ENCODE measurements around the gene CCDC9. TPM values are rescaled to one million over a fixed set of nuclear protein-coding genes. Genes with fewer than 3 reads are reported as not detected.
"Not testable (repeated sequence)": the region's sequence is repeated elsewhere in the genome, so short reads cannot be mapped to it uniquely, and the experiment has no call there.

The CCDC9 gene
- total RNA-seq, 1 donor from 2014 or later: 37.5 TPM

DNA sequence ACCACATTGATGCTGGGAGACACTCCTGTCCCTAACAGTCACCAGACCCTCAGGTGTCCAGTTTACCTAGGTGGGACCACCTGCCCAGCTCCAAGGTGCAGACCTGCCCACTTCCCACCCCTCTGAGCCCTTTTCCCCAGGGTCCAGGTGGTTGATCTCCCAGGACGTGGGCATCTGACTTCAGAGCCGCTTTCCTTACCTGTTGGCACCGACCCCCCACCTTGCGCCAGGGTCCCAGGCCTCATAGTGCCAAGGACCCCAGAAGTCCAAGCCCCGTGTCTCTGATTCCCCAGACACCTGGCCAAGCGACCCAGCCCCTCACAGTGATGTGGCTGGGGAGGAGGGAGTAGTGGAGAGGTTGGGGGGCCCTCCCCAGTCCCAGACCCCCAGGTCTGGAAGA, 15.8 kb upstream of the CCDC9 start:
- intact Hi-C loops (cut with micrococcal nuclease): loop anchor here (5.0 kb wide), 2 partner anchors 143 to 203 kb away; no protein-coding TSS in a partner anchor
- DNase-seq (ENCODE audit: low spot score): no peak
- Mint-ChIP-seq H3K27me3 (ENCODE audit: low read depth) (peaks cover 6% of the 10 kb centered on the region), H3K9me3 (no peaks in the 10 kb centered on the region), H3K4me1 (ENCODE audit: low read depth) (peaks cover 15% of the 10 kb centered on the region), H3K36me3 (ENCODE audit: low read depth) (no peaks in the 10 kb centered on the region), H3K27ac (no peak overlapping the region), H3K4me3 (ENCODE audit: low read depth) (no peak overlapping the region)

DNA sequence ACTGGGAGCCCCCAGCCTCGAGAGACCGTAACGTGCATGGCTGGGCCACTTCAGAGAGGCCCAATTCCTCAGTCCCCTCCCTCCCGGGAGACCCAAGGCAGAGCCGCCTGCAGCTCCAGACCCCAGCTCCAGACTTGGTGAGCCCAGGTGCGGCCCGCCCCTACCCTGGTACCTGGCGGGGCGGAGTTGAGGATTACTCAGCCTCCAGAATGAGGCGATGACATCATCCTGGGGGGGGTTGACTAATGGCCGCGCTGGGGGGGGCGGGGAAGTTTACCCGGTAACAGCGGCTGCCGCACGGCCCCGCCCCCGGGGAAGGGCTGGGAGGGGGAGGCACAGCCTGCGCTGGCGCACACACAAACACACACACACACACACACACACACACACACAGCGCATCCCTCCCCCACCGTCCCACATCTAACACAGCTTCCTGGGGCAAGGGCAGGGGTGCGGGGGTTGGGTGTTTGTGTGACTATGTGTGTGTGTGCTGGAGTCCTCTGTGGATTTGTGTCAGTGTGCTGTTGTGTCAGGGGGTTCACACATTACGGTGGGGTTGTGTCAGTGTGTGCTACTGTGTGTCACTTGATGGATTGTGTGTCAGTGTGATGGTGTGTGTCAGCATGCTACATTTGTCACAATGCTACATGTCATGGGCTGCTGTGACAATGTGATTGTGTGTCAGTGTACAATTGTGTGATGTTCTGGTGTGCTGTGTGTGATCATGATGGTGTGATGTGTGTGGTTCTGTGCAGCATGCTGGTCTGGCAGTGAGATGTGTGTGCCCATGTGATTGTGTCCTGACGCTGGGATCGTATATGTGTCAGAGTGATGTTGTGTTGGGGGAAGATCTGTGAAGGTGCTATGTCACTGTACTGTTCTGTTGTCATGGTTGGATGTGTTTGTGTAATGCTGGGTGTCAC, 15.1 kb upstream of the CCDC9 start:
- H3K4me1 Mint-ChIP-seq (ENCODE audit: low read depth): peaks cover 15% of the 10 kb centered on the region
- intact Hi-C loops (cut with micrococcal nuclease): loop anchor here (1.0 to 5.0 kb wide), 3 partner anchors 9 to 204 kb away; no protein-coding TSS in a partner anchor
- H3K9me3 Mint-ChIP-seq: no peaks in the 10 kb centered on the region
- H3K27ac Mint-ChIP-seq: no peak overlapping the region
- peaks cover 4% of the 10 kb centered on the region for H3K27me3 Mint-ChIP-seq (ENCODE audit: low read depth)
- peak; percentile 76 for DNase-seq (ENCODE audit: low spot score)
- no peaks in the 10 kb centered on the region for H3K36me3 Mint-ChIP-seq (ENCODE audit: low read depth)
- H3K4me3 Mint-ChIP-seq (ENCODE audit: low read depth): no peak overlapping the region

DNA sequence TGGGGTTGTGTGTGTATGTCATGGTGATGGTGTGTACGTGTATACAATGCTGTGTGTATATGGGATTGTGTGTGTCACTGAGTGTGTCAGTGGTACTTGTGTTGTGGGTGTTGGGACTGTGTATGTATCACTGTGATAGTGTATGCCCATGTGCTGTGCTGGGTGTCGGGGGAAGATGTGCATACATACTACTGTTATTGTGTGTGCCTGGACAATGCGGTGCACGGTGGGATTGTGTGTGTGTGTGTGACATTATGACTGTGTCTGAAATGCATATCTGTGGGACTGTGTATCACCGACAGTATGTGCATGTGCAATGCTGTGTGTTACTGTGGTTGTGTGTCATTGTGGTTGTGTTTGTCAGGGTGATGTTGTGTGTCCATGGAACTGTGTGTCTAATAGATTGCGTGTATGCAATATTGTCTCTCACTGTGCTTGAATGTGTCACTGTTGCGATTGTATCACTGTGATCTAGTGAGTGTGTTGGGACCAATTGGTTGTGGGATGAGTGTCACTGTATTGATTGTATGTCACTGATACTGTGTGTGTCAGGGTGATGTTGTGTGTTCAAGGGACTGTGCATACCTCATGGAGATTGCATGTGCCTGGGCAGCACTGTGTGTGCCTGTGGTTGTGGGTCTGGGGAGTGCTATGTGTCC, 14.3 kb upstream of the CCDC9 start:
- no peak overlapping the region for H3K27ac Mint-ChIP-seq
- intact Hi-C loops (cut with micrococcal nuclease): loop anchor here (1.0 to 5.0 kb wide), 3 partner anchors 10 to 205 kb away; no protein-coding TSS in a partner anchor
- H3K4me1 Mint-ChIP-seq (ENCODE audit: low read depth): peaks cover 15% of the 10 kb centered on the region
- H3K36me3 Mint-ChIP-seq (ENCODE audit: low read depth): no peaks in the 10 kb centered on the region
- peaks cover 4% of the 10 kb centered on the region for H3K27me3 Mint-ChIP-seq (ENCODE audit: low read depth)
- H3K4me3 Mint-ChIP-seq (ENCODE audit: low read depth): no peak overlapping the region
- H3K9me3 Mint-ChIP-seq: no peaks in the 10 kb centered on the region
- no peak for DNase-seq (ENCODE audit: low spot score)

DNA sequence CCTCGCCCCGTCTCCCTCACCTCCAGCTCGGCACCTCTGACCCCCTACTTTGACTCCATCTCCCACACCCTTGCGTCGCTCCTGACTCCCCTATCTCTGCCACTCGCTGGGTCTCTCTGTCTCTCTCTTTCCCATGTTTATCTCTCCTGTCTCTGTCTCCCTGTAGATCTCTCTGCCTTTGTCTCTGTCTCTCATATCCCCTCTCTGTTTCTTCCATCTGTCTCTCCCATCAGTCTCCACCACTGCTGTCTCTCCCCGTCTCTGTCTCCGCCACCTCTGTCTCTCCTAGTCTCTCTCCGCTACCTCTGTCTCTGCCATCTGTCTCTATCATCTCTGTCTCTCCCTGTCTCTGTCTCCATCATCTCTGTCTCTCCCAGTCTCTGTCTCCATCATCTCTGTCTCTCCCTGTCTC, 13.0 kb upstream of the CCDC9 start:
- peak overlapping the region; percentile 89 for H3K27ac Mint-ChIP-seq
- intact Hi-C loops (cut with micrococcal nuclease): loop anchor here (5.0 kb wide), 2 partner anchors 146 to 206 kb away; no protein-coding TSS in a partner anchor
- peak overlapping the region; percentile 84 for H3K4me3 Mint-ChIP-seq (ENCODE audit: low read depth)
- peaks cover 4% of the 10 kb centered on the region for H3K27me3 Mint-ChIP-seq (ENCODE audit: low read depth)
- no peaks in the 10 kb centered on the region for H3K9me3 Mint-ChIP-seq
- no peaks in the 10 kb centered on the region for H3K36me3 Mint-ChIP-seq (ENCODE audit: low read depth)
- peaks cover 17% of the 10 kb centered on the region for H3K4me1 Mint-ChIP-seq (ENCODE audit: low read depth)
- DNase-seq (ENCODE audit: low spot score): no peak

DNA sequence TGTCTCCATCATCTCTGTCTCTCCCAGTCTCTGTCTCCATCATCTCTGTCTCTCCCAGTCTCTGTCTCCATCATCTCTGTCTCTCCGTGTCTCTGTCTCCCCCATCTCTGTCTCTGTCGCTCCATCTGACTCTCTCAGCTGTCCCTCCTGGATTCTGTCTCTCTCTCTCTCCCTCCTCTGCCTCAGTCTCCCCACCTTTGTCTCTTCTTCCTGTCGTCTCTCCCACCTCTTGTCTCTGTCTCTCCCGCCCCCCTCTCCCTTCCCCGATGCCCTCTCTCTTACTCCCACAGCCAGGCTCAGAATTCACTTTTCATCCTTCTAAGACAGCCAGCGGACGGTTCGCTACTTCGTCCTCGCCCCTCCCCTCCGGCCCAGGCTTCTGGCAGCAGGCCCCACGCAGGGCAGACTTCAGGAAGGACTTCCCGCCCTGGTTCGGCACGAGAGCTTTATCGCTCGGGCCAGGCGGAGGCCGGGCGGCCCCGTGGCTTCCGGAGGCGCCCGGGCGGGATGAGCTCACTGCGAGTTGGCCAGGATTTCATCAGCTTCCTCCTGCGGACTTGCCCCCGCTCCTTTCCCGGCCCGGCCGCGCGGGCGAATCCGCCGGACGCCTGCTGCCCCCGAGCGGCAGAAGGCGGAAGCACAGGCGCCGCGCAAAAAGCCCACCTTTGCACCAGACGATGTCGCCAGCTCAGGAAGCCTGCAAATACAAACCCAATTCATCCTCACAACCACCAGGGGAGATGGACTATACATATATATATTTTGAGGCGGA, 12.4 kb upstream of the CCDC9 start:
- Mint-ChIP-seq H3K4me3 (ENCODE audit: low read depth) (peak overlapping the region; percentile 84), H3K27ac (peak overlapping the region; percentile 89), H3K27me3 (ENCODE audit: low read depth) (peaks cover 3% of the 10 kb centered on the region), H3K9me3 (no peaks in the 10 kb centered on the region), H3K36me3 (ENCODE audit: low read depth) (no peaks in the 10 kb centered on the region), H3K4me1 (ENCODE audit: low read depth) (peaks cover 16% of the 10 kb centered on the region)
- DNase-seq (ENCODE audit: low spot score): peak; percentile 92
- intact Hi-C loops (cut with micrococcal nuclease): loop anchor here (1.0 to 5.0 kb wide), 6 partner anchors 17 to 207 kb away; no protein-coding TSS in a partner anchor

DNA sequence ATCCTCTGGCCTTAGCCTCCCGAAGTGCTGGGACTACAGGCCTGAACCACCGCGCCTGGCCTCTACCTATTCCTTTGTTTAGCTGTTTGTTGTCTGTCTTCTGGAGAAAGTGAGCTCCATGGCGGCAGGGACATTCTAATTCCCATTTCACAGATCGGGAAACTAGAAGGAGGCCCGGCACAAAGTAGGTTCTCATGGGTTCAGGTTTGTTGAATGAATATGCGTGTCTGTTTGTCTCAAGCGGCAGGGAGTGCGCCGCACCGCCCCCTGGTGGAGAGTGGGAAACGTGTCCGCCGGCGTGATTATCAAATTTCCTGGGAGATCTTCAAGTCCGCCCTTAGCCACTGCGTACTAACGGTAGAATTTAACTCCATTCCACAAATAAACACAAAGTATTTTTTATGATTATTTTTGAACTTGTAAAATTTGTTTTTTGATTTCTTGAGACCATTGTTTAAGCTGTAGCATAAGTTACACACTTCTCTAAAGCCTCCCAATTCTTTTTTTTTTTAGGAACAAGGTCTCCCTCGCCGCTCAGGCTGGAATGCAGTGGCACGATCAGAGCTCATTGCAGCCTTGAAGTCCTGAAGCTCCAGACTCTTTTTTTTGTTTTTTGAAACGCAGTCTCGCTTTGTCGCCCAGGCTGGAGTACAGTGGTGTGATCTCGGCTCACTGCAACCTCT, 8.9 kb upstream of the CCDC9 start:
- DNase-seq (ENCODE audit: low spot score): peak; percentile 73
- H3K4me3 Mint-ChIP-seq (ENCODE audit: low read depth): no peak overlapping the region
- H3K9me3 Mint-ChIP-seq: no peaks in the 10 kb centered on the region
- H3K36me3 Mint-ChIP-seq (ENCODE audit: low read depth): no peaks in the 10 kb centered on the region
- H3K27me3 Mint-ChIP-seq (ENCODE audit: low read depth): no peaks in the 10 kb centered on the region
- intact Hi-C loops (cut with micrococcal nuclease): loop anchor here (2.0 kb wide), 1 partner anchor 99 kb away; no protein-coding TSS in a partner anchor
- H3K4me1 Mint-ChIP-seq (ENCODE audit: low read depth): peaks cover 14% of the 10 kb centered on the region
- H3K27ac Mint-ChIP-seq: no peak overlapping the region

DNA sequence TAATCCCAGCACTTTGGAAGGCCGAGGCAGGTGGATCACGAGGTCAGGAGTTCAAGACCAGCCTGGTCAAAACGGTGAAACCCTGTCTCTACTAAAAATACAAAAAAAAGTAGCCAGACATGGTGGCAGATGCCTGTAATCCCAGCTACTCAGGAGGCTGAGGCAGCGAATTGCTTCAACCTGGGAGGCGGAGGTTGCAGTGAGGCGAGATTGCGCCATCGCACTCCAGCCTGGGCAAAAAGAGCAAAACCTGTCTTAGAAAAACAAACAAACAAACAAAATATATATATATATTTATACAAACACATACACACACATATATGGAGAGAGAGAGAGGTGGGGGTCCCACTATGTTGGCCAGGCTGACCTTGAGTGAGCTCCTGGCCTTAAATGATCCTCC, 3.3 kb upstream of the CCDC9 start:
- intact Hi-C loops (cut with micrococcal nuclease): loop anchor here (10.0 kb wide), 1 partner anchor 388 kb away; the partner anchor contains the start of gene ARHGAP35
- H3K4me3 Mint-ChIP-seq (ENCODE audit: low read depth); H3K4me1 Mint-ChIP-seq (ENCODE audit: low read depth); H3K36me3 Mint-ChIP-seq (ENCODE audit: low read depth); H3K27me3 Mint-ChIP-seq (ENCODE audit: low read depth); H3K9me3 Mint-ChIP-seq; H3K27ac Mint-ChIP-seq; DNase-seq (ENCODE audit: low spot score): not testable (repeated sequence)

DNA sequence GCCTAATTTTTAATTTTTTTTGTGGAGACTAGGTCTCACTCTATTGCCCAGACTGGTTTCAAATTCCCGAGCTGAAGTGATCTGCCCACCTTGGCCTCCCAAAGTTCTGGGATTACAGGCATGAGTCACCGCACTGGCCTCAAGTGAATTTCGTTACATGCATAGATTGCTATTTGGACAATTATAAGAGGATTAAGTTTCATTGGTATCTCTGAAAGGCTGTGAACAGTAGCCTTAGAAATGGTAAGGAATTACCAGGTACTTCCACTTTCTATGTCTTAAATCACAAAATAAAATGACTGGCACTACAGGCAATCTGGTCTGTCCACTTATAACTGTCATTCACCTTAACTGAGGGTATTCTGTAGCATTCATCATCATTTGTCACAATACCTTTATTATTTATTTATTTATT, 2.9 kb upstream of the CCDC9 start:
- Mint-ChIP-seq H3K4me3 (ENCODE audit: low read depth) (no peak overlapping the region), H3K27me3 (ENCODE audit: low read depth) (no peaks in the 10 kb centered on the region), H3K36me3 (ENCODE audit: low read depth) (peaks cover 11% of the 10 kb centered on the region), H3K9me3 (no peaks in the 10 kb centered on the region), H3K4me1 (ENCODE audit: low read depth) (peaks cover 11% of the 10 kb centered on the region), H3K27ac (no peak overlapping the region)
- no peak for DNase-seq (ENCODE audit: low spot score)
- intact Hi-C loops (cut with micrococcal nuclease): loop anchor here (10.0 kb wide), 1 partner anchor 389 kb away; the partner anchor contains the start of gene ARHGAP35

DNA sequence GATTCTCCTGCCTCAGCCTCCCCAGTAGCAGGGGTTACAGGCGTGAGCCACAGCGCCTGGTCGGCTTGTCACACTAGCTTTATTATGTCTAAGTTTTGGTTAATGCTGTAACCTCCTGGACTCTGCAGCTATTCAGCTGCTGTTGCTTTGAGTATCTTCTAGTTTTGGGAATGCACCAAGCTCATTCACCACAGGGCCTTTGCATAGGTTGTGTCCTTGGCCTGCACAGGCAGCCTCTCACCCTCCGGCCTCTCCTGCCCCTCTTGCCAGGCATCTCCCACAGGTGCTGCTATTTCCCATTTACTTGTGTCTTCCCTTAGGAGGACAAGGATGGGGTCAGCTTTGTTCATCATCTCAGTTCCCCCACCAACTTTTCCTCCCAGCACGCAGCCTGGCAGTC, 2.4 kb upstream of the CCDC9 start:
- no peak for DNase-seq (ENCODE audit: low spot score)
- Mint-ChIP-seq H3K9me3 (no peaks in the 10 kb centered on the region), H3K27ac (no peak overlapping the region), H3K27me3 (ENCODE audit: low read depth) (no peaks in the 10 kb centered on the region), H3K36me3 (ENCODE audit: low read depth) (peaks cover 16% of the 10 kb centered on the region), H3K4me3 (ENCODE audit: low read depth) (no peak overlapping the region), H3K4me1 (ENCODE audit: low read depth) (peaks cover 16% of the 10 kb centered on the region)
- intact Hi-C loops (cut with micrococcal nuclease): loop anchor here (10.0 kb wide), 1 partner anchor 389 kb away; the partner anchor contains the start of gene ARHGAP35

DNA sequence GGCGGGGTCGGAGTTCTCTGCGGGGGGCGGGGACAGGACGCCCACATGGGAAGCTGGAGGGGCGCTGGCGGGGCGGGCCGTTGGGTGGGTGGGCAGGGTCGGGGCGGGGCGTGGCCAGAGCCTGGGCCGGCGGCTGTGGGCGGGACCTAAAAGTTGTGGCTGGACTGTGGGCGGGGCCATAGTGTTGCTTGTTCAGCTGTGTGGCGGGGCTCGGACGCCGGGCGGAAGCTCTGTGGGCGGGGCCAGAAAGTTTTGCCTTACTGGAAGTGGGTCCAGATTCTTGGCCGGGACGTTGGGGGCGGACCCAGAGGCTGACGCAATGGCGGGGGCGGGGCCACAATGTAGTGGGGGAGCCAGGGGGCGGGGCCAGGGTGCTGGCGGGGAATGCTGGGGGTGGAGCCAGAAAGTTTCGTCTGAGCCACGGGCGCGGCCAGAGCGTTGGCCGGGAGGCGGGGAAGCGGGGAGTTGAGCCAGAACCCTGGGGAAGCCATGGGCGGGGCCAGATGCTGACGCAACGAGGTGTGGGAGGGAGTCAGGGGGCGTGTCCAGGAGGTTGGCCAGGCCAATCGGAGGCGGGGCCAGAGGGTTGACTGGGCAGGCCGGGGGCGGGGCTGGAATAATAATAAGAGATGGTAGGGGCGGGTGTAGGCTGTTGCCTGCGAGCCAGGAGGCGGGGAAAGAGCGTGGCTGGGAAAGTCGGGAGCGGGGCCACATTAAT, 527 bp downstream of the CCDC9 start:
- Mint-ChIP-seq H3K27me3 (ENCODE audit: low read depth) (no peaks in the 10 kb centered on the region), H3K4me1 (ENCODE audit: low read depth) (peaks cover 22% of the 10 kb centered on the region), H3K27ac (peak overlapping the region; percentile 87), H3K9me3 (no peaks in the 10 kb centered on the region), H3K4me3 (ENCODE audit: low read depth) (peak overlapping the region; percentile 86), H3K36me3 (ENCODE audit: low read depth) (peaks cover 39% of the 10 kb centered on the region)
- intact Hi-C loops (cut with micrococcal nuclease): loop anchor here (1.0 to 10.0 kb wide), 3 partner anchors 17 to 392 kb away; partner anchors contain the start of genes ARHGAP35 and INAFM1
- DNase-seq (ENCODE audit: low spot score): peak; percentile 99

DNA sequence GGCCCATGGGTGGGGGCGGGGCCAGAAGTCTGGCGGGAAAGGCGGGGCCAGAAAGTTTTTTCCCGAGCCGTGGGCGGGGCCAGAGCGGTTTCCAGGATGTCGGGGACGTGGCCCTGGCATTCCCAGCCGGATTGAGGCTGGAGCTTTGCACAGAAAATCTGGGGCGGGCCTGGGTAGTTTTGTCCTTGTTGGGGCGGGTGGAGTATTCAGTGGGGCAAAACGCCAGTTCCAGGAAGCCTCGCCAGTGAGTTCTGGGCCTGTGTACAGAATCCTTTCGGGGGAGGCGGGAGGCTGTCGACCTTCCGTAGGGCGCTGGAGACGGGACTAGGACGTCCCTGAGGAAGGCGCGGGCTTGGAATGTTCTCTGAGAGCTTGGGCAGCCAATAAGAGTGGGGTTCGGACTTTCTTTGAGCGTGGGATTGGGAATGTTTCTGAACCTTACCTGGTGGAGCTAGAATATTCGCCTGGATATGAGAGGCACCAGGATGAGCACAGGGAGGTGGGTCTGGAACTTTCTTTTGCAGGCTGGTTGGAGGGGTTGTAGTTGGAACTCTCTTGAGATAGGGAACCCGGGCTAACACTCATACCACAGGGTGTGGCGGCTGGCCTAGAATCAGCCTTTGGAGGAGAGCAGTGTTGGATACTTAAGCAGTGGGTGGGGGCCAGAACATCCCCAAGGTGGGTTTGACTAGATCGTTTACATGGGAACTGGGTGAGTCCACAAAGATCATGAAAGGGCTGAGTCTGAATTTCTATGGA, 1.3 kb downstream of the CCDC9 start:
- Mint-ChIP-seq H3K4me1 (ENCODE audit: low read depth) (peaks cover 22% of the 10 kb centered on the region), H3K9me3 (no peaks in the 10 kb centered on the region), H3K36me3 (ENCODE audit: low read depth) (peaks cover 43% of the 10 kb centered on the region), H3K27me3 (ENCODE audit: low read depth) (no peaks in the 10 kb centered on the region), H3K4me3 (ENCODE audit: low read depth) (peak overlapping the region; percentile 86), H3K27ac (peak overlapping the region; percentile 87)
- no peak for DNase-seq (ENCODE audit: low spot score)
- intact Hi-C loops (cut with micrococcal nuclease): loop anchor here (1.0 to 10.0 kb wide), 2 partner anchors 17 to 393 kb away; partner anchors contain the start of genes ARHGAP35 and INAFM1
